Suprapubic skin (tissue), 4 donors: Measurements from ENCODE around the gene INSIG2. TPM values are rescaled to one million over a fixed set of nuclear protein-coding genes. Genes with fewer than 3 reads are reported as not detected.

ENCODE experiments used
- DNase-seq, 2 donors: peaks; one replicate each; pipeline ENCODE4 v3.0.0-alpha.2; 2019; ENCODE audit warnings: low spot score in 2 of 2
- H3K27ac ChIP-seq: fragments of 200-600 bp; sonication (generic); one replicate; pipeline ENCODE4 v1.5.1; 2019
- H3K27me3 ChIP-seq: fragments of 200-600 bp; sonication (generic); one replicate; pipeline ENCODE4 v1.5.1; 2019
- H3K36me3 ChIP-seq: fragments of 200-600 bp; sonication (generic); one replicate; pipeline ENCODE4 v1.5.1; 2019
- H3K4me1 ChIP-seq: fragments of 200-600 bp; sonication (generic); one replicate; pipeline ENCODE4 v1.5.1; 2019
- H3K4me3 ChIP-seq: fragments of 200-600 bp; sonication (generic); one replicate; pipeline ENCODE4 v1.5.1; 2019; ENCODE audit warnings: mild to moderate bottlenecking
- H3K9me3 ChIP-seq: fragments of 200-600 bp; sonication (generic); one replicate; pipeline ENCODE4 v1.5.1; 2019
- EP300 ChIP-seq: sonication (generic); formaldehyde crosslinking; IDR thresholded peaks from one replicate; pipeline ENCODE4 v1.6.1; 2017; ENCODE audit warnings: antibody characterized with exemption
- POLR2A ChIP-seq, 2 donors: fragments of 450-650 bp; IDR thresholded peaks; one replicate each; pipeline ENCODE4 v1.6.1; 2017; ENCODE audit warnings: antibody characterized with exemption in 2 of 2, mild to moderate bottlenecking in 2 of 2, moderate library complexity in 2 of 2
- POLR2AphosphoS5 ChIP-seq, 3 donors: sonication (generic); formaldehyde crosslinking; IDR thresholded peaks; one replicate each; pipeline ENCODE4 v1.6.1; 2017; ENCODE audit warnings: antibody characterized with exemption in 3 of 3
- WGBS: methylation state at CpG from one replicate; pipeline ENCODE4 v1.1.5; 2018; 5-methylcytosine and 5-hydroxymethylcytosine counted together
- total RNA-seq, 4 donors: library from RNA; depleted of rRNA; stranded (reverse); fragments of >200 nt; gene quantifications; one replicate each; pipeline ENCODE4 v1.1.0, GENCODE V29; 2016
- TF ChIP-seq, protein P1 (sequence below), 2 donors: fragments of 200-600 bp in 1 of 2; fragments of 450-650 bp in 1 of 2; sonication (generic) in 1 of 2; IDR thresholded peaks; one replicate each; pipeline ENCODE4 v1.5.1; 2016 to 2019; ENCODE audit warnings: antibody characterized with exemption in 2 of 2, mild to moderate bottlenecking in 1 of 2, moderate library complexity in 1 of 2

The INSIG2 gene
- total RNA-seq, 4 donors from 2014 or later: 6.9 to 14.9 (median 9.3) TPM

GRCh38 chr2:118055512-118056164 lies 32.6 kb upstream of the INSIG2 start:
- Histone ChIP-seq H3K27me3 (peaks cover 6% of the 10 kb centered on the region), H3K27ac (no peak overlapping the region), H3K36me3 (no peaks in the 10 kb centered on the region), H3K4me3 (no peak overlapping the region), H3K9me3 (no peaks in the 10 kb centered on the region), H3K4me1 (no peaks in the 10 kb centered on the region)
- no peak for TF ChIP-seq POLR2A (IDR thresholded peaks at IDR 0.05)
- TF ChIP-seq POLR2AphosphoS5 (IDR thresholded peaks at IDR 0.05): no peak
- TF ChIP-seq, protein P1, sequence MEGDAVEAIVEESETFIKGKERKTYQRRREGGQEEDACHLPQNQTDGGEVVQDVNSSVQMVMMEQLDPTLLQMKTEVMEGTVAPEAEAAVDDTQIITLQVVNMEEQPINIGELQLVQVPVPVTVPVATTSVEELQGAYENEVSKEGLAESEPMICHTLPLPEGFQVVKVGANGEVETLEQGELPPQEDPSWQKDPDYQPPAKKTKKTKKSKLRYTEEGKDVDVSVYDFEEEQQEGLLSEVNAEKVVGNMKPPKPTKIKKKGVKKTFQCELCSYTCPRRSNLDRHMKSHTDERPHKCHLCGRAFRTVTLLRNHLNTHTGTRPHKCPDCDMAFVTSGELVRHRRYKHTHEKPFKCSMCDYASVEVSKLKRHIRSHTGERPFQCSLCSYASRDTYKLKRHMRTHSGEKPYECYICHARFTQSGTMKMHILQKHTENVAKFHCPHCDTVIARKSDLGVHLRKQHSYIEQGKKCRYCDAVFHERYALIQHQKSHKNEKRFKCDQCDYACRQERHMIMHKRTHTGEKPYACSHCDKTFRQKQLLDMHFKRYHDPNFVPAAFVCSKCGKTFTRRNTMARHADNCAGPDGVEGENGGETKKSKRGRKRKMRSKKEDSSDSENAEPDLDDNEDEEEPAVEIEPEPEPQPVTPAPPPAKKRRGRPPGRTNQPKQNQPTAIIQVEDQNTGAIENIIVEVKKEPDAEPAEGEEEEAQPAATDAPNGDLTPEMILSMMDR (IDR thresholded peaks at IDR 0.05): no peak
- no peak for TF ChIP-seq EP300
- DNase-seq: no peak
- 90% methylated on average over 9 of the region's 10 CpGs for WGBS

DNA sequence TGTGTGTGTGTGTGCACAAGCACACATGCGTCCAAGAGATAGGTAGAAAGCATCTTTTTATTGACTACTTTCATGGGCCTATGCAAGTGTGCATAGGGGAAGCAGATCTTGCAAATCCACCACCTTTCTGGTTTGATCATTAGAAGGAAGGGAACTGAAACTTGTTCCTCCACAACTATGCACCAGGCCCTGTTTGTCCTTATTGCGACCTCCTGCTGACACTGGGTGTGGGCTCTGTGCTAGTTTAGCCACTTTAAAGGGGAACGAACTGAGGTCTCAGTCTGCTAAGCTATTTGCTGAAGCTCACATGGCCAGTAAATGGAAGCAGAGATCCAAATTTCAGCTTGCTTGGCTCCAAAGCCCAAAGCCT lies 32.1 kb upstream of the INSIG2 start:
- no peak overlapping the region for H3K27ac ChIP-seq
- no peaks in the 10 kb centered on the region for H3K36me3 ChIP-seq
- H3K27me3 ChIP-seq: peaks cover 3% of the 10 kb centered on the region
- 59% methylated on average over 3 of the region's 3 CpGs for WGBS
- no peaks in the 10 kb centered on the region for H3K9me3 ChIP-seq
- peaks cover 4% of the 10 kb centered on the region for H3K4me1 ChIP-seq
- H3K4me3 ChIP-seq: no peak overlapping the region
- DNase-seq: no peak
- TF ChIP-seq, protein P1 (IDR thresholded peaks at IDR 0.05): no peak
- TF ChIP-seq POLR2A (IDR thresholded peaks at IDR 0.05): no peak
- TF ChIP-seq POLR2AphosphoS5 (IDR thresholded peaks at IDR 0.05): no peak
- TF ChIP-seq EP300: no peak

DNA sequence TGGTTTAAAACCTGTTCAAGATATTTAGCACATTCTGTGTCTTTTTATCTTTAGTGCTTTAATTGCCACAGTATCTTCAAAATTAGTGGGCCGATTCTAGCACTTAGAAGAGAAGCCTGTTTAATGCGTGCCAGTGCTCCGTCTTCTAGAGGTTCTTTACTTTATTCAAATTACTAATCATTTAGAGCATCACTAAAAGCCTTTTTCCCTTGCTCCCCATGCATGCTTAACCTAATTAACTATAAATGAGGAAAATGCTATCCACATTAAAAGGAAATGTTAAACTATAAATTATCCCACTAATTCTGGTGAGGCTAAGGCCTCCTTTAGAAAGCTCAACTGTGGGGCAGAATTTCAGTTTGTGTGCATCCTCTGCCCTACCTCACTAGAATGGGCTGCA lies 31.5 kb upstream of the INSIG2 start:
- no peaks in the 10 kb centered on the region for H3K36me3 ChIP-seq
- no peak overlapping the region for H3K4me3 ChIP-seq
- H3K4me1 ChIP-seq: peaks cover 5% of the 10 kb centered on the region
- TF ChIP-seq POLR2AphosphoS5 (IDR thresholded peaks at IDR 0.05): no peak
- no peak for TF ChIP-seq EP300
- TF ChIP-seq POLR2A (IDR thresholded peaks at IDR 0.05): no peak
- TF ChIP-seq, protein P1 (IDR thresholded peaks at IDR 0.05): no peak
- H3K9me3 ChIP-seq: no peaks in the 10 kb centered on the region
- H3K27ac ChIP-seq: no peak overlapping the region
- 90% methylated on average over 3 of the region's 3 CpGs for WGBS
- H3K27me3 ChIP-seq: peaks cover 3% of the 10 kb centered on the region
- DNase-seq: no peak

- Histone ChIP-seq H3K9me3 (no peaks in the 10 kb centered on the region), H3K27me3 (no peaks in the 10 kb centered on the region), H3K27ac (no peak overlapping the region), H3K4me1 (peaks cover 5% of the 10 kb centered on the region), H3K36me3 (no peaks in the 10 kb centered on the region), H3K4me3 (no peak overlapping the region)
- DNase-seq: no peak
- no peak for TF ChIP-seq EP300
- no peak for TF ChIP-seq POLR2A (IDR thresholded peaks at IDR 0.05)
- TF ChIP-seq, protein P1 (IDR thresholded peaks at IDR 0.05): no peak
- no peak for TF ChIP-seq POLR2AphosphoS5 (IDR thresholded peaks at IDR 0.05)
- WGBS: 82% methylated on average over 3 of the region's 3 CpGs
Observed at GRCh38 chr2:118058951-118059350, 29.3 kb upstream of the INSIG2 start.

- no peak for TF ChIP-seq POLR2AphosphoS5 (IDR thresholded peaks at IDR 0.05)
- no peak for TF ChIP-seq EP300
- no peak for TF ChIP-seq POLR2A (IDR thresholded peaks at IDR 0.05)
- TF ChIP-seq, protein P1 (IDR thresholded peaks at IDR 0.05): no peak
- 51% methylated on average over 4 of the region's 4 CpGs for whole genome bisulfite sequencing
- H3K27ac ChIP-seq: peak overlapping the region; percentile 18
- H3K4me3 ChIP-seq: no peak overlapping the region
- no peak for DNase-seq
- no peaks in the 10 kb centered on the region for H3K36me3 ChIP-seq
- H3K27me3 ChIP-seq: no peaks in the 10 kb centered on the region
- H3K9me3 ChIP-seq: no peaks in the 10 kb centered on the region
- peaks cover 5% of the 10 kb centered on the region for H3K4me1 ChIP-seq
Observed at GRCh38 chr2:118059919-118060478, 28.3 kb upstream of the INSIG2 start.
